ENCODE results near the gene BECN2.

The BECN2 gene

GRCh38 chr1:241942738-241943137 lies 14.8 kb upstream of the BECN2 start:
- no peak for DNase-seq
- H3K4me3 Mint-ChIP-seq, result no peak overlapping the region
- H3K36me3 Mint-ChIP-seq (ENCODE audit: low read depth), result no peaks in the 10 kb centered on the region
- H3K4me1 Mint-ChIP-seq, result peaks cover 4% of the 10 kb centered on the region
- no peak for TF ChIP-seq CTCF (IDR thresholded peaks at IDR 0.05)
- peaks cover 22% of the 10 kb centered on the region for H3K9me3 Mint-ChIP-seq
- H3K27me3 Mint-ChIP-seq (ENCODE audit: low read depth, poor library complexity), result peaks cover 7% of the 10 kb centered on the region
- H3K27ac Mint-ChIP-seq, result no peak overlapping the region

GRCh38 chr1:241944300-241944699 lies 13.3 kb upstream of the BECN2 start:
- no peak for DNase-seq
- H3K9me3 Mint-ChIP-seq, result peaks cover 8% of the 10 kb centered on the region
- H3K27me3 Mint-ChIP-seq (ENCODE audit: low read depth, poor library complexity), result peaks cover 11% of the 10 kb centered on the region
- TF ChIP-seq CTCF (IDR thresholded peaks at IDR 0.05), result no peak
- H3K27ac Mint-ChIP-seq, result no peak overlapping the region
- peaks cover 4% of the 10 kb centered on the region for H3K4me1 Mint-ChIP-seq
- no peak overlapping the region for H3K4me3 Mint-ChIP-seq
- H3K36me3 Mint-ChIP-seq (ENCODE audit: low read depth), result no peaks in the 10 kb centered on the region

- Mint-ChIP-seq H3K9me3 (no peaks in the 10 kb centered on the region), H3K36me3 (ENCODE audit: low read depth) (no peaks in the 10 kb centered on the region), H3K27ac (no peak overlapping the region), H3K4me1 (peaks cover 4% of the 10 kb centered on the region), H3K27me3 (ENCODE audit: low read depth, poor library complexity) (peaks cover 11% of the 10 kb centered on the region), H3K4me3 (no peak overlapping the region)
- DNase-seq, result no peak
- no peak for TF ChIP-seq CTCF (IDR thresholded peaks at IDR 0.05)
These were observed 10.2 kb upstream of the BECN2 start for GRCh38 chr1:241947354-241947753.

GRCh38 chr1:241950390-241950789 lies 7.2 kb upstream of the BECN2 start:
- TF ChIP-seq CTCF (IDR thresholded peaks at IDR 0.05), result no peak
- H3K27ac Mint-ChIP-seq, result no peak overlapping the region
- peaks cover 4% of the 10 kb centered on the region for H3K4me1 Mint-ChIP-seq
- no peaks in the 10 kb centered on the region for H3K36me3 Mint-ChIP-seq (ENCODE audit: low read depth)
- no peak overlapping the region for H3K4me3 Mint-ChIP-seq
- DNase-seq, result no peak
- no peaks in the 10 kb centered on the region for H3K9me3 Mint-ChIP-seq
- peaks cover 12% of the 10 kb centered on the region for H3K27me3 Mint-ChIP-seq (ENCODE audit: low read depth, poor library complexity)

GRCh38 chr1:241962153-241962552 lies 4.6 kb downstream of the BECN2 start:
- no peak for TF ChIP-seq CTCF (IDR thresholded peaks at IDR 0.05)
- Mint-ChIP-seq H3K27me3 (ENCODE audit: low read depth, poor library complexity) (peaks cover 4% of the 10 kb centered on the region), H3K36me3 (ENCODE audit: low read depth) (no peaks in the 10 kb centered on the region), H3K9me3 (peaks cover 4% of the 10 kb centered on the region), H3K27ac (no peak overlapping the region), H3K4me3 (no peak overlapping the region), H3K4me1 (no peaks in the 10 kb centered on the region)
- no peak for DNase-seq

GRCh38 chr1:241963722-241964121 lies 6.2 kb downstream of the BECN2 start:
- TF ChIP-seq CTCF (IDR thresholded peaks at IDR 0.05), result no peak
- peaks cover 4% of the 10 kb centered on the region for H3K27me3 Mint-ChIP-seq (ENCODE audit: low read depth, poor library complexity)
- peaks cover 4% of the 10 kb centered on the region for H3K9me3 Mint-ChIP-seq
- no peaks in the 10 kb centered on the region for H3K4me1 Mint-ChIP-seq
- no peak overlapping the region for H3K4me3 Mint-ChIP-seq
- no peaks in the 10 kb centered on the region for H3K36me3 Mint-ChIP-seq (ENCODE audit: low read depth)
- DNase-seq, result no peak
- H3K27ac Mint-ChIP-seq, result no peak overlapping the region

Data from nephron progenitor cell (in vitro differentiated cells).